GM12878 (cell line): ENCODE data around the gene BNIP1. TPM values are rescaled to one million over a fixed set of nuclear protein-coding genes. Genes with fewer than 3 reads are reported as not detected.

Source experiments
- ATAC-seq: fragments of 200-7000 bp; cut with Tn5 transposase; 3 replicates; pipeline ENCODE4 v1.9.1; 2020; ENCODE audit warnings: mild to moderate bottlenecking, moderate library complexity
- BruUV-seq: library from RNA; stranded (reverse); fragments of 400-500 nt; replicated peaks from 2 replicates; lab custom pipeline; 2021; lab: Mats Ljungman, UMichigan
- CTCF ChIA-PET: fragments of 300-600 bp; sonication (Branson Sonifier 250); formaldehyde crosslinking; extraction: SDS; loops from one replicate; lab custom pipeline; 2021; ENCODE audit warnings: inconsistent platforms; lab: Yijun Ruan, JAX
- POLR2A ChIA-PET: fragments of 350-600 bp; formaldehyde crosslinking; extraction: SDS; loops from one replicate; lab custom pipeline; 2021; ENCODE audit warnings: inconsistent platforms; lab: Charles Lee
- RAD21 ChIA-PET: fragments of 300-600 bp; sonication (Branson Sonifier 250); formaldehyde crosslinking; loops from one replicate; lab custom pipeline; 2023; ENCODE audit warnings: antibody characterized with exemption; ENCODE audit not compliant: unreplicated experiment; lab: Charles Lee
- SMC1A ChIA-PET: fragments of 300-600 bp; sonication (Branson Sonifier 250); formaldehyde crosslinking; loops from one replicate; lab custom pipeline; 2023; ENCODE audit not compliant: unreplicated experiment, uncharacterized antibody; lab: Charles Lee
- DNase-seq: peaks from one replicate; pipeline ENCODE4 v3.0.0-alpha.2; 2011; ENCODE audit warnings: low read depth, low spot score
- FAIRE-seq: peaks from 3 replicates; lab custom pipeline; 2011; peaks lifted over from hg19 to GRCh38; lab: Jason Lieb, UNC
- H2AFZ ChIP-seq: 2 replicates; pipeline ENCODE4 v1.6.0; 2011; ENCODE audit warnings: low read depth, low read length, control low read depth; ENCODE audit not compliant: control insufficient read depth
- H3K27ac ChIP-seq: 2 replicates; pipeline ENCODE4 v1.5.1; 2011; ENCODE audit warnings: control low read depth; ENCODE audit not compliant: control insufficient read depth, insufficient read depth
- H3K27me3 ChIP-seq, 2 experiments: replicated peaks in 1 of 2; 2 replicates each; pipeline versions ENCODE4 v1.6.0 to v1.6.1; 2011; ENCODE audit warnings: low read length in 1 of 2; ENCODE audit not compliant: control insufficient read depth in 2 of 2, insufficient read depth in 2 of 2
- H3K36me3 ChIP-seq, 2 experiments: 2 replicates each; pipeline ENCODE4 v1.5.1; 2011; ENCODE audit warnings: low read length in 1 of 2; ENCODE audit not compliant: control insufficient read depth in 2 of 2, insufficient read depth in 2 of 2
- H3K4me1 ChIP-seq: 2 replicates; pipeline ENCODE4 v1.6.1; 2011; ENCODE audit warnings: mild to moderate bottlenecking, low read length, moderate library complexity, mixed read lengths; ENCODE audit not compliant: control insufficient read depth, insufficient read depth
- H3K4me2 ChIP-seq: 2 replicates; pipeline ENCODE4 v1.6.0; 2011; ENCODE audit warnings: control low read depth; ENCODE audit not compliant: control insufficient read depth, insufficient read depth
- H3K4me3 ChIP-seq: fragments of 200-600 bp; sonication (generic); 2 replicates; pipeline ENCODE4 v1.5.1; 2016
- H3K79me2 ChIP-seq: 2 replicates; pipeline ENCODE4 v1.6.0; 2011; ENCODE audit warnings: low read length; ENCODE audit not compliant: control insufficient read depth, insufficient read depth
- H3K9ac ChIP-seq: 2 replicates; pipeline ENCODE4 v1.8.0; 2011; ENCODE audit warnings: low read length, control low read depth, mixed read lengths; ENCODE audit not compliant: control insufficient read depth, insufficient read depth
- H3K9me3 ChIP-seq: replicated peaks from 3 replicates; pipeline ENCODE4 v1.5.1; 2011; ENCODE audit warnings: mild to moderate bottlenecking, low read length; ENCODE audit not compliant: control insufficient read depth, insufficient read depth
- H4K20me1 ChIP-seq: 2 replicates; pipeline ENCODE4 v1.6.0; 2011; ENCODE audit not compliant: control insufficient read depth, insufficient read depth
- BHLHE40 ChIP-seq, 2 experiments: fragments of 450-650 bp in 1 of 2; IDR thresholded peaks; 2 replicates each; pipeline ENCODE4 v1.6.1; 2011 to 2017; ENCODE audit warnings: low read depth in 2 of 2, borderline replicate concordance in 1 of 2, improper control_type of control experiment in 1 of 2, low read length in 1 of 2, mild to moderate bottlenecking in 1 of 2
- BRCA1 ChIP-seq: IDR thresholded peaks from 2 replicates; pipeline ENCODE4 v1.6.1; 2011; ENCODE audit warnings: low read depth, low read length, improper control_type of control experiment
- E4F1 ChIP-seq: fragments of 450-650 bp; IDR thresholded peaks from 2 replicates; pipeline ENCODE4 v1.6.1; 2018; ENCODE audit warnings: borderline replicate concordance, mild to moderate bottlenecking; ENCODE audit not compliant: partially characterized antibody
- HCFC1 ChIP-seq: fragments of 150-350 bp; IDR thresholded peaks from 2 replicates; pipeline ENCODE4 v1.6.1; 2014; ENCODE audit warnings: low read length
- MEF2A ChIP-seq: IDR thresholded peaks from 2 replicates; pipeline ENCODE4 v1.6.1; 2011; ENCODE audit warnings: low read depth, mild to moderate bottlenecking, low read length, moderate library complexity; ENCODE audit not compliant: insufficient read depth
- MYC ChIP-seq: IDR thresholded peaks from 2 replicates; pipeline ENCODE4 v1.6.1; 2011; ENCODE audit warnings: mild to moderate bottlenecking, low read length, moderate library complexity, inconsistent platforms; ENCODE audit not compliant: insufficient read depth, insufficient replicate concordance, insufficient read length, severe bottlenecking
- RAD51 ChIP-seq: fragments of 450-650 bp; IDR thresholded peaks from 2 replicates; pipeline ENCODE4 v1.6.1; 2016; ENCODE audit warnings: moderate library complexity, mild to moderate bottlenecking, inconsistent platforms
- SIX5 ChIP-seq: IDR thresholded peaks from 2 replicates; pipeline ENCODE4 v1.6.1; 2011; ENCODE audit warnings: mild to moderate bottlenecking, low read depth, low read length, moderate library complexity; ENCODE audit not compliant: severe bottlenecking
- SPI1 ChIP-seq: IDR thresholded peaks from 2 replicates; pipeline ENCODE4 v1.6.1; 2011; ENCODE audit warnings: low read depth, mild to moderate bottlenecking, low read length, moderate library complexity, borderline replicate concordance; ENCODE audit not compliant: insufficient read depth
- ZNF24 ChIP-seq: fragments of 450-650 bp; IDR thresholded peaks from 2 replicates; pipeline ENCODE4 v1.6.1; 2017; ENCODE audit warnings: antibody characterized with exemption, mild to moderate bottlenecking
- ZNF274 ChIP-seq: IDR thresholded peaks from one replicate; pipeline ENCODE4 v1.8.0; 2011; ENCODE audit not compliant: insufficient read length, insufficient read depth
- ZNF592 ChIP-seq: fragments of 450-650 bp; IDR thresholded peaks from 2 replicates; pipeline ENCODE4 v1.6.1; 2017; ENCODE audit warnings: mild to moderate bottlenecking, moderate library complexity
- WGBS: methylation state at CpG from one replicate; pipeline ENCODE4 v1.1.6; 2016; ENCODE audit warnings: low lambda C conversion rate; ENCODE audit not compliant: insufficient replicate concordance, insufficient coverage; ENCODE audit errors: missing lambda C conversion rate; 5-methylcytosine and 5-hydroxymethylcytosine counted together
- in situ Hi-C: fragments of 300-500 bp; cut with MboI; formaldehyde crosslinking; loops from 9 replicates; pipeline ENCODE4 v1.14.3; 2018; ENCODE audit warnings: mixed read lengths
- intact Hi-C: fragments of 100-400 bp; cut with micrococcal nuclease; formaldehyde crosslinking; loops from one replicate; pipeline ENCODE4 v1.14.2; 2022; ENCODE audit not compliant: unreplicated experiment
- polyA plus RNA-seq, 11 experiments: library from polyadenylated mRNA; depleted of rRNA in 4 of 11; unstranded in 6 of 11; stranded (reverse) in 5 of 11; fragments of >200 nt; fragmentation: Nextera tagmentation in 4 of 11; fragmentation: Illumina TruSeq in 1 of 11; extraction: Ambion mirVana in 4 of 11; extraction: Trizol in 1 of 11; gene quantifications; 1 replicate in 1 of 11; 2 replicates in 10 of 11; pipeline versions ENCODE4 v1.2.1 to v1.2.3, GENCODE V29; 2011 to 2016; ENCODE audit warnings: inconsistent platforms in 2 of 11, missing spikeins in 2 of 11, low read depth in 1 of 11
- total RNA-seq, 4 experiments: library from RNA; depleted of rRNA in 3 of 4; stranded (reverse); fragments of >200 nt in 3 of 4; fragmentation: Illumina TruSeq in 1 of 4; extraction: Trizol in 1 of 4; gene quantifications; 2 replicates each; pipeline versions ENCODE4 v1.2.1 to v1.2.3, GENCODE V29; 2013 to 2021

BNIP1 gene
- total and polyA plus RNA-seq, 10 of the 15 experiments (the other 5 are each of a cell fraction or from before 2014, with no cell fraction given): 20.5 to 62.5 (median 27.4) TPM

- TF ChIP-seq E4F1 (no peak), ZNF274 (no peak)
Observed at GRCh38 chr5:173201636-173202265, 57.4 kb downstream of the BNIP1 start (continued).

GRCh38 chr5:173202266-173202875 lies 58.0 kb downstream of the BNIP1 start:
- ChIA-PET SMC1A (interaction anchor here (0.6 to 1.3 kb wide), 3 partner anchors 10 to 224 kb away, joined by 3 to 5 read pairs (median 3); no protein-coding TSS in a partner anchor), RAD21 (interaction anchor here (1.5 kb wide), 1 partner anchor 223 kb away, joined by 6 read pairs; no protein-coding TSS in a partner anchor), CTCF (interaction anchor here (0.7 to 1.5 kb wide), 5 partner anchors 18 to 235 kb away, joined by 4 to 7 read pairs (median 4); no protein-coding TSS in a partner anchor), POLR2A (no interaction called here)
- Histone ChIP-seq H3K9me3 (no peaks in the 10 kb centered on the region; the same call in 2 of the 3 replicates), H3K4me2 (no peak overlapping the region), H3K4me1 (no peaks in the 10 kb centered on the region), H2AFZ (no peak overlapping the region), H4K20me1 (no peaks in the 10 kb centered on the region), H3K9ac (no peak overlapping the region), H3K4me3 (no peak overlapping the region), H3K36me3 (no peaks in the 10 kb centered on the region), H3K79me2 (no peaks in the 10 kb centered on the region), H3K27me3 (no peaks in the 10 kb centered on the region), H3K27ac (no peak overlapping the region)
- 7% methylated on average over 11 of the region's 11 CpGs for WGBS
- in situ Hi-C loops: loop anchor here (5.0 kb wide), 1 partner anchor 220 kb away; the partner anchor contains the start of gene ATP6V0E1
- no peak for DNase-seq
- no peak for FAIRE-seq
- no TSS peak for BruUV-seq
- intact Hi-C loops: loop anchor here (10.0 kb wide), 1 partner anchor 488 kb away; no protein-coding TSS in a partner anchor
- ATAC-seq: no peak
- TF ChIP-seq MYC (no peak), MEF2A (no peak), ZNF592 (no peak), BRCA1 (no peak), BHLHE40 (IDR thresholded peaks at IDR 0.05; ENCODE audit: borderline replicate concordance in 1 of 2, low read depth in 2 of 2, low read length in 1 of 2) (no peak), SPI1 (no peak), ZNF24 (no peak), RAD51 (no peak), SIX5 (no peak), HCFC1 (no peak)
